GM12873 (cell line): ENCODE measurements around the gene TAAR6.

Experiments
- TF ChIP-seq, protein P1 (sequence below): IDR thresholded peaks from 2 replicates; pipeline ENCODE4 v1.5.1; 2012; ENCODE audit warnings: low read depth, mild to moderate bottlenecking, moderate library complexity, low read length, control low read depth; ENCODE audit not compliant: insufficient read depth; ENCODE audit errors: missing control alignments

Gene TAAR6

DNA sequence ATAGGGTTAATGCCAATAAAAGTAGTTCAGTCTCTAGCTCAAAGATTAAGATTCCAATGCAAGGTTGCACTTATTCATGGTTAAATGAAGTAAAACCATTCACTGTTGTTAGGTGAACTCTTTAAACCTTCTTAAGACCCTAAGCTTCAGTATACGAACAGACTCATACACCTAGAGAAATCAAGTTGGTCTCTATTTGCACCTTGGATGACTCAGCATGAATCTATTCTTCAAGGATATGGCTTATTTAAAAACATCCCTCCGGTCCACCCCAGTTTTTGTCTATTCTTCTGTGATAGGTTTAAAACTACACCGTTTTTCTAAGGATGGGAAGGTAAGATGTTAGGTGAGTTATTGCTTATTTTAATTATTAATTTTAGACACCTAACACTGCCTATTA, 33.0 kb upstream of the TAAR6 start:
- TF ChIP-seq, protein P1, sequence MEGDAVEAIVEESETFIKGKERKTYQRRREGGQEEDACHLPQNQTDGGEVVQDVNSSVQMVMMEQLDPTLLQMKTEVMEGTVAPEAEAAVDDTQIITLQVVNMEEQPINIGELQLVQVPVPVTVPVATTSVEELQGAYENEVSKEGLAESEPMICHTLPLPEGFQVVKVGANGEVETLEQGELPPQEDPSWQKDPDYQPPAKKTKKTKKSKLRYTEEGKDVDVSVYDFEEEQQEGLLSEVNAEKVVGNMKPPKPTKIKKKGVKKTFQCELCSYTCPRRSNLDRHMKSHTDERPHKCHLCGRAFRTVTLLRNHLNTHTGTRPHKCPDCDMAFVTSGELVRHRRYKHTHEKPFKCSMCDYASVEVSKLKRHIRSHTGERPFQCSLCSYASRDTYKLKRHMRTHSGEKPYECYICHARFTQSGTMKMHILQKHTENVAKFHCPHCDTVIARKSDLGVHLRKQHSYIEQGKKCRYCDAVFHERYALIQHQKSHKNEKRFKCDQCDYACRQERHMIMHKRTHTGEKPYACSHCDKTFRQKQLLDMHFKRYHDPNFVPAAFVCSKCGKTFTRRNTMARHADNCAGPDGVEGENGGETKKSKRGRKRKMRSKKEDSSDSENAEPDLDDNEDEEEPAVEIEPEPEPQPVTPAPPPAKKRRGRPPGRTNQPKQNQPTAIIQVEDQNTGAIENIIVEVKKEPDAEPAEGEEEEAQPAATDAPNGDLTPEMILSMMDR = no peak

DNA sequence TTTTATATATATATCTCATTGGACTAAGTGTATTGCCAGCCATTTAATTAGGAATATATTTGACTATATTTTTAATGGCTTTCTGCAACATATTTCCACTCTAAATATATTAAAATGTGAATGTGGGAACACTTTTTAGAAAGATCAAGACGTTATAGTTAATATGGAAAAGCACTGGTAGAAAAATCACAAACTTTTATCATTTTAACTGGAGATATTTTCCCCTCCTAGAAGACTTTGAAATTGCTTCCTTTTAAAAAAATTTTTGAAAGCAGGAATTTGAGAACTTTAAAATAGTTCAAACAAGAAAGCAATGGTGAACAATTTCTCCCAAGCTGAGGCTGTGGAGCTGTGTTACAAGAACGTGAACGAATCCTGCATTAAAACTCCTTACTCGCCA, 32.1 kb upstream of the TAAR6 start, which contains the start of gene TAAR9:
Gene TAAR9, plus strand, starts transcription at position 301 of the 400 bp plus-strand sequence. Its CDS starts 13 bp downstream, at position 314.
- TF ChIP-seq, protein P1 = no peak

DNA sequence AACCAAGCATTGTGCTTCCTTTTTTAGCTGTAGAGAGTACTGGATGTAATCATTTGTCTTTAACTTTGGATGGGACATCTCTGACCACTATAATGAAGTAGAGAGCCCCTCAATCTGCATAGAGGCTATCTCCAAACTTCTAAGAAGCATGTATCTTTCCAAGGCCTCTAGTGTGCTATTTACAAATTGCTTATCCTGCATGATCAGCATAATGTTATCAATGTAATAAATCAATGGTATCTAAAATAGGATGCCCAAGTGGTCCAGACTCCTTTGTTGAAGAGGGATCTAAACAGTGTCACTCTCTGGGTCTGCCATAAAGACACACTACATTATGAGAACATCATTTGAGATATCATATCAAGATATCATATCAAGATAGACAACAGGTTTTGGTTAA, 25.3 kb upstream of the TAAR6 start:
- TF ChIP-seq, protein P1 = no peak

DNA sequence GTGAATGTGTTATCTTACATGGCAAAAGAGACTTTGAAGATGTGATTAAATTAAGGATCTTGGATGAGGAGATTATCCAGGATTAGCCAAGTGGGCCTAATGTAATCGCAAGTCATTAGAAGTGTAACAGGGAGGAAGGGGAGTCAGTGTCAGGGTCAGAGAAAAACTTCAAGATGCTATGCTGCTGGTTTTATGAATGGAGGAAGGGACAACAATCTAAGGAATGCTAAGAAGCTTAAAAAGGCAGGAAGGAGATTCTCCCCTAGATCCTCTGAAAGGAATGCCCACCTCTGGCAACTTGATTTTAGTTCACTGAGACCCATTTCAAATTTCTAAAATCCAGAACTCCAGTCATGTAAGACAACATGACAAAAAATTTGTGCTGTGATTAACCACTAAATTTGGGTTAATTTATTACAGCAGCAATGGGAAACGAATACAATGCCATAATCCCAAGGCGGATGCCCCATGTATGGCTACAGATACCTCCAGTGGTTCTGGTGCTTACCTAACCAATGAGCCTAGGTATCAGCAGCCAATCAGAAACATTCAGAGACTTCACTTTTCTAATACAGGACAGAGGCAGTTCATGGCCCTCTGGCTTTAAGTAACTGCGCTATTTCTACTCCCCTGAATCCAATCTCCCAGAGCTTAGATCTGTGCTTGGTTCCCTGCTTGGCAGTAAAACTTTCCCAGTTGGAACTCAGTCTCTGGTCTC, 21.2 kb upstream of the TAAR6 start:
- TF ChIP-seq, protein P1 = no peak

DNA sequence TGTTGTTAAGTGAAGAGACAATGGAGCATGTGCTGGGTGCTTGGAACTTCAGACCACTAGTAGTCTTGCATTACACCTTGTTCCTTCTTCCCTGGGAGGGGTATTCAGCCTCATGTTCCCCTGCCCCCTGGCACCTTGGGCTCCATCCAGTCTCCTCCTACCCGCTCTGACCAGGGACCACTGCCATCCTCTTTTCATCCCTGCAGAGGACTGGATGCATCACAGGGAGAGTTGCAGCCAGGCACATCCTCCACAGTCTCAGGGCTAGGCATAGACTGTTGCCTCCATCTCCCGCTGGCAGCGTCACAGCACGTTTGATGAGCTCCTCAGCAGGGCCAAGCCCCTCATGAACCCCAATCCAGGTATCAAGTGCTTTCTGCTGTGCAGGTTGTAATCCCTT, 18.9 kb upstream of the TAAR6 start:
- TF ChIP-seq, protein P1 = no peak

DNA sequence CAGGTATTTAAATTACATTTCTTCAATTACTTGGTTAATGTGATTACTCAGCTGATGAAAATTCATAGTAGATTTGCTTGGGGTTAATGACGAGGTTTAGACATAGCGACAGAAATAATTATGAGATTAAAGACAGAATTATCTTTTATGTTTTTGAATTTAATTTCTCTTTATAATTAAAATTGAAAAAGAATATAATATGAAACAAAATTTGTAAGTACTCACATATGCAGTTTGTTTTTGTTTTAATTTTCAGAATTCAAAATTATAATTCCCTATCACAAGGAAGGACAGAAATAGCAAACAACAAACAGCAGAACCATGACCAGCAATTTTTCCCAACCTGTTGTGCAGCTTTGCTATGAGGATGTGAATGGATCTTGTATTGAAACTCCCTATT, 17.8 kb upstream of the TAAR6 start, which contains the start of gene TAAR8:
Gene TAAR8, plus strand, starts transcription at position 301 of the 400 bp plus-strand sequence. Its CDS starts 21 bp downstream, at position 322.
- TF ChIP-seq, protein P1 = no peak

DNA sequence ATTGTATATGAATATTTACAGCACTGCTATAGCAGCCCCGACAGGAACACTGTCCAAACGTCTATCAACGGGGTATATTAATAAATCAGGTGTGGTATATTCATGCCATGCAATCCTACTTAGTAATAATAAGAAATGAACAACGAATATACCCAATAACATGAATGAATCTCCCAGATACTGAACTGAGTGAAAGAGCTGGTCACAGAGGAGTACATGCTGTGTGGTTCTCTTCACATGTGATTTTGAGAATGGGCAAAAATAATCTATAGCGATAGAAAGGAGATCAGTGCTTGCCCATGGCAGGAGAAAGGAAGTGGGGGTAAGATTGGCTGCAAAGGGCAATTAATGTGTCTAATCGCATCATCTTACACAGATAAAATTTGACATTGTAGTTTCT, 3.7 kb upstream of the TAAR6 start:
- TF ChIP-seq, protein P1 = no peak
